Glutamatergic neuron (in vitro differentiated cells): ENCODE data around the gene PTPRT. TPM values are rescaled to one million over a fixed set of nuclear protein-coding genes. Genes with fewer than 3 reads are reported as not detected.

Source experiments
- DNase-seq: peaks from one replicate; pipeline ENCODE4 v3.0.0; 2022
- H3K27ac Mint-ChIP-seq: one replicate; pipeline ENCODE4 v1.8.0; 2020; ENCODE audit warnings: mild to moderate bottlenecking, mixed read lengths, inconsistent platforms; ENCODE audit not compliant: unreplicated experiment
- H3K27me3 Mint-ChIP-seq: one replicate; pipeline ENCODE4 v1.8.0; 2020; ENCODE audit warnings: mild to moderate bottlenecking, moderate library complexity, mixed read lengths, inconsistent platforms; ENCODE audit not compliant: unreplicated experiment
- H3K36me3 Mint-ChIP-seq: one replicate; pipeline ENCODE4 v1.8.0; 2020; ENCODE audit warnings: mild to moderate bottlenecking, mixed read lengths, inconsistent platforms; ENCODE audit not compliant: unreplicated experiment
- H3K4me1 Mint-ChIP-seq: one replicate; pipeline ENCODE4 v1.8.0; 2020; ENCODE audit warnings: mild to moderate bottlenecking, low read depth, mixed read lengths, inconsistent platforms; ENCODE audit not compliant: unreplicated experiment
- H3K4me3 Mint-ChIP-seq: one replicate; pipeline ENCODE4 v1.8.0; 2020; ENCODE audit warnings: mild to moderate bottlenecking, mixed read lengths, inconsistent platforms; ENCODE audit not compliant: unreplicated experiment
- H3K9me3 Mint-ChIP-seq: one replicate; pipeline ENCODE4 v1.8.0; 2020; ENCODE audit warnings: mild to moderate bottlenecking, moderate library complexity, mixed read lengths, inconsistent platforms; ENCODE audit not compliant: unreplicated experiment
- total RNA-seq: library from RNA; stranded (reverse); fragmentation: NEBNext Ultra II Directional; extraction: Animal tissue kit (Norgen Biotek cat#: 25700); gene quantifications from one replicate; pipeline ENCODE4 v1.2.1, GENCODE V29; 2021; ENCODE audit not compliant: unreplicated experiment
- TF ChIP-seq, protein P1 (sequence below): fragments of 200-600 bp; sonication (generic); IDR thresholded peaks from one replicate; pipeline ENCODE4 v1.5.0; 2021; ENCODE audit not compliant: partially characterized antibody, unreplicated experiment

The PTPRT gene
- total RNA-seq, 1 donor from 2014 or later = 1.9 TPM

GRCh38 chr20:42650191-42650746 is 539.4 kb downstream of the PTPRT start:
- DNase-seq = no peak
- H3K27ac Mint-ChIP-seq = no peak overlapping the region
- no peaks in the 10 kb centered on the region for H3K36me3 Mint-ChIP-seq
- H3K27me3 Mint-ChIP-seq = no peaks in the 10 kb centered on the region
- no peaks in the 10 kb centered on the region for H3K9me3 Mint-ChIP-seq
- TF ChIP-seq, protein P1, sequence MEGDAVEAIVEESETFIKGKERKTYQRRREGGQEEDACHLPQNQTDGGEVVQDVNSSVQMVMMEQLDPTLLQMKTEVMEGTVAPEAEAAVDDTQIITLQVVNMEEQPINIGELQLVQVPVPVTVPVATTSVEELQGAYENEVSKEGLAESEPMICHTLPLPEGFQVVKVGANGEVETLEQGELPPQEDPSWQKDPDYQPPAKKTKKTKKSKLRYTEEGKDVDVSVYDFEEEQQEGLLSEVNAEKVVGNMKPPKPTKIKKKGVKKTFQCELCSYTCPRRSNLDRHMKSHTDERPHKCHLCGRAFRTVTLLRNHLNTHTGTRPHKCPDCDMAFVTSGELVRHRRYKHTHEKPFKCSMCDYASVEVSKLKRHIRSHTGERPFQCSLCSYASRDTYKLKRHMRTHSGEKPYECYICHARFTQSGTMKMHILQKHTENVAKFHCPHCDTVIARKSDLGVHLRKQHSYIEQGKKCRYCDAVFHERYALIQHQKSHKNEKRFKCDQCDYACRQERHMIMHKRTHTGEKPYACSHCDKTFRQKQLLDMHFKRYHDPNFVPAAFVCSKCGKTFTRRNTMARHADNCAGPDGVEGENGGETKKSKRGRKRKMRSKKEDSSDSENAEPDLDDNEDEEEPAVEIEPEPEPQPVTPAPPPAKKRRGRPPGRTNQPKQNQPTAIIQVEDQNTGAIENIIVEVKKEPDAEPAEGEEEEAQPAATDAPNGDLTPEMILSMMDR = no peak
- H3K4me3 Mint-ChIP-seq = no peak overlapping the region
- no peaks in the 10 kb centered on the region for H3K4me1 Mint-ChIP-seq

- no peaks in the 10 kb centered on the region for H3K36me3 Mint-ChIP-seq
- no peak overlapping the region for H3K27ac Mint-ChIP-seq
- H3K4me3 Mint-ChIP-seq = no peak overlapping the region
- no peaks in the 10 kb centered on the region for H3K27me3 Mint-ChIP-seq
- no peaks in the 10 kb centered on the region for H3K9me3 Mint-ChIP-seq
- DNase-seq = no peak
- TF ChIP-seq, protein P1 = no peak
- H3K4me1 Mint-ChIP-seq = no peaks in the 10 kb centered on the region
Observed at GRCh38 chr20:42649748-42650147, 540.0 kb downstream of the PTPRT start.

- DNase-seq = no peak
- no peaks in the 10 kb centered on the region for H3K4me1 Mint-ChIP-seq
- TF ChIP-seq, protein P1 = no peak
- H3K27ac Mint-ChIP-seq = no peak overlapping the region
- no peaks in the 10 kb centered on the region for H3K27me3 Mint-ChIP-seq
- H3K36me3 Mint-ChIP-seq = no peaks in the 10 kb centered on the region
- no peaks in the 10 kb centered on the region for H3K9me3 Mint-ChIP-seq
- no peak overlapping the region for H3K4me3 Mint-ChIP-seq
Observed at GRCh38 chr20:42646250-42646649, 543.5 kb downstream of the PTPRT start.

- Mint-ChIP-seq H3K4me3 (no peak overlapping the region), H3K9me3 (no peaks in the 10 kb centered on the region), H3K27ac (no peak overlapping the region), H3K4me1 (no peaks in the 10 kb centered on the region), H3K27me3 (no peaks in the 10 kb centered on the region), H3K36me3 (no peaks in the 10 kb centered on the region)
- TF ChIP-seq, protein P1 = no peak
- no peak for DNase-seq
Observed at GRCh38 chr20:42641886-42642285, 547.8 kb downstream of the PTPRT start.

DNA sequence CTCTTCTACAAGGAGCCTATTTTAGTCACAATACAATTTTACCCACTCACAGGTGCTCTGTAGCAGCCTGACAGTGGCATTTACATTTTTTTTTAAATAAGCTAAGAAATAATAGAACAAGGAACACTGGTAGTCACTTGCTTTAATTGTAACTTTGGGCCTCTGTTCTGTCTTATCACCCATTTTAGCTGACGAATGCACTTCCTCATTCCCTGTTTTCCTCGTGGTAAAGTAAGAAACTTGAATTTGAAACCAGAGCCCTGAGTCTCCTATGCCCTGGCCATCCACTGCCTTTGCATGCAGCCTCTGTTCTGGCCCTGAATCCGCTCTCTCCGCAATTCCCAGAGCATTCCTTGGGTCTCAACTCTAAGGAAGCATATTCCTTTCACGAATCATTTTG is 550.6 kb downstream of the PTPRT start:
- no peaks in the 10 kb centered on the region for H3K4me1 Mint-ChIP-seq
- no peaks in the 10 kb centered on the region for H3K36me3 Mint-ChIP-seq
- TF ChIP-seq, protein P1 = no peak
- H3K27me3 Mint-ChIP-seq = no peaks in the 10 kb centered on the region
- no peak for DNase-seq
- no peak overlapping the region for H3K27ac Mint-ChIP-seq
- no peaks in the 10 kb centered on the region for H3K9me3 Mint-ChIP-seq
- no peak overlapping the region for H3K4me3 Mint-ChIP-seq
